Measurements from ENCODE around the gene FILIP1.

FILIP1 gene

GRCh38 chr6:75377386-75377785 is 116.2 kb downstream of the FILIP1 start:
- DNase-seq: peak; percentile 62

- no peak for DNase-seq
Measured at GRCh38 chr6:75376347-75377024, 117.1 kb downstream of the FILIP1 start.

DNA sequence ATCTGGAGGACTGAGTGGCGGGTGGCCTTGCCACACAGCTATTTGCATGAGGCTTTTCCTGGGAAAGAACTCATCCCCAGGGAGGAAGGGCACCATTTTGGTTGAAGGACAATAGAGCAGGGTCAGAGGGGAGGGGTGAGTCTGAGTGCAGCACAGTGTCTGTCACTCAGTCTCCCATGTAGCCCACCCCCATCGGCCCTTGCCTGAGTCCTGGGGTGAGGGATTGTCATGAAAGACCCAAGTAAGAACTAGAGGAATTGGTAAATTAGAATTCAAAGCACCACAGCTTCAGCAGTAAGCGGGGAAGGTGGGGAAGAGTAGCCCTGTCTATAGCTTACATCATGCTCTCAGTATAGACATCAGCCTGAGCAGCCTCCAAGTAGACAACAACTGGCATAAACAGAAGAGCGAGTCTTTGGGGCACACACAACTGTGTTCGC is 118.6 kb downstream of the FILIP1 start:
- no peak for DNase-seq

GRCh38 chr6:75372884-75373283 is 120.7 kb downstream of the FILIP1 start:
- DNase-seq: no peak

DNA sequence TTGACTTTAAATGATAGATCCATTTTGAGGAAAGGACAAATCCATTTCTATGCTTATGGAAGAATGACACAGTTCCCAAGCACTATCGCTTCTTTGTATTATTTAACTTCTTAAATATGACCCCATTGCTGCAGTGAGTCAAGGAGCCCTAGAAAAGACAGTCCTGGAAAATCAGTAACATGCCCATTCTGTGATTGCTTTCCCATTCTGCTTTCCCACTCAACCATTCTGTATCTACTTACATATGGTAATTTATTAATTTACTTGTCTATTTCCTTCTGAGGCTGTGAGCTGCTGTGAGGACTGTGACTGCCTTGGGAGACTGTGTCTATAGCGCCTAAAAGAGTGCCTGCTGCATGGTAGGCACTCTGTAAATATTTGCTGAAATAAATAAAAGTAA is 123.6 kb downstream of the FILIP1 start:
- DNase-seq: no peak

GRCh38 chr6:75368864-75369402 is 124.7 kb downstream of the FILIP1 start:
- no peak for DNase-seq

DNA sequence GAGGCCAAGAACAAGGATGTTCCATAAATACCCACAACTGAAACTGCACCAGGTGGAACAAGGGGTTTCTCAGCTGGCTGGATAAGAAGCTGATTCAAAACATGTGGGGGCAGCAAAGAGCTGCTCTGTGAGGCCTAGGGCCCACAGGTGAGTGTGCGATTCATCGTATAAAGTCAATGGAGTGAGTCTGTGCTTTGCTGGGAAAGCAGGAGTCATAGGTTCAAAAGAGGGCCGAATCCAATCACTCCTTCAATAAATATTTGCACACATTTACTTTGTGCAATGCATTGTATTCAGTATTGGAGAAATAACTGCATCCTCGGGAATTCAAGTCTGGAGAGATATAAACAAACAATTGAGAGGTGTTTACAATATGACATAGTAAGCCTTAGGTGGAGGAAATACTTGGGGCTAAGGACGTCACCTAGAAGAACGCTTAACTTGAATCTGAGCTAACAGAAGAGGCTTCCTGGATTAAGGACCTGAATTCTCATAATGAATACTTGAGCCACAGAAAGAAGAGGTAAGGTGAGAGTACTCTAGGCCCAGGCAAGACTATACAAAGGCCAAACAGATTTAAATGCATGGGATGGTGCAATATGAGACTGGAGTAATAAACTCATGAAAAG is 125.3 kb downstream of the FILIP1 start:
- peak; percentile 68 for DNase-seq

GRCh38 chr6:75363304-75363703 is 130.3 kb downstream of the FILIP1 start:
- no peak for DNase-seq

DNA sequence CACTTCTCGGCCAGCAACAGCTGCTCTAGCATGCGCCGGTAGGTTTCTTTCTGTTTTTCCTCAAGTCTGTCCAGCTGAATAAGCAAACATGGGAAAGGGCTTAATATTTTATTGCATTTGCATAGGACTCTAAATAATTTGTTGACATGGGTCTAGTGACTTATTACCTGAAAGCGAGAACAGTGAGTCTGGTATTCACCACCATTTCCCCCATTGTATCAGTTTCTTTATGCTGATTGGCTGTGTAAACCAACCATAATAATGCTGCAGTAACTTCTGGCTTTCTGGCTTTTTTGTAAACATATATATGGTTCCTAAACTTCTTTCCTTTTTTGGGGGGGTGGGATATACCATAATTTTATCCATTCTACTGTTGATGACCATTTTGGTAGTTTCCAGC is 140.0 kb downstream of the FILIP1 start:
- DNase-seq: peak; percentile 24

DNA sequence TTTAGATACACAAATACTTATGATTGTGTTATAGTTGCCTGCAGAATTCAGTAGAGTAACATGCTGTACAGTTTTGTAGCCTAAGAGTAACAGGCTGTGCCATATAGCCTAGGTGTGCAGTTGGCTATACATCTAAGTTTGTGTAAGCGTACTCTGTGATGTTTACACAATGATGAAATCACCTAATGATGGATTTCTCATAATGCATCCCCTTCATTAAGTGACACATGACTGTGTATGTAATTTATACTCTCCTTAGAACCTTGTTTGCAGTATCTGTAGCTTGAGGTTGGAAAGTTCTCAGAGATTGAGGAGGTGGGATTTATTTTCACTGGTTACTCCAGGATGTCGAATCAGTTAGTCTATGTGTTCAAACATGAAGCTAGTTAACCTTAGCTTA is 142.0 kb downstream of the FILIP1 start:
- DNase-seq: no peak

DNA sequence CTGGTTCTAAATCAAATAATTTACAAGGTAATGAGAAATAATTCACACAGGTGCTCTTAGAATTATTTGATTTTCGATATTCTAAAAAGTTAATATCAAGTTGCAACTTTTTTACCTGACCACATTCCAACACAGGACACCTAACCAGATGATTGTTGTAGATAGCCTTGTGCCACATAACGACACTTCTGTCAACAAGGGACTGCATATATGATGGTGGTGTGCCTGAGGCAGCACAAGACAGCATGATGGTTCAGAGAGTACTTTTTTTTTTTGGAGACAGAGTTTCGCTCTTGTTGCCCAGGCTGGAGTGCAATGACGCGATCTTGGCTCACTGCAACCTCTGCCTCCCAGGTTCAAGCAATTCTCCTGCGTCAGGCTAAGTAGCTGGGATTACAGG is 142.8 kb downstream of the FILIP1 start:
- DNase-seq: no peak

DNA sequence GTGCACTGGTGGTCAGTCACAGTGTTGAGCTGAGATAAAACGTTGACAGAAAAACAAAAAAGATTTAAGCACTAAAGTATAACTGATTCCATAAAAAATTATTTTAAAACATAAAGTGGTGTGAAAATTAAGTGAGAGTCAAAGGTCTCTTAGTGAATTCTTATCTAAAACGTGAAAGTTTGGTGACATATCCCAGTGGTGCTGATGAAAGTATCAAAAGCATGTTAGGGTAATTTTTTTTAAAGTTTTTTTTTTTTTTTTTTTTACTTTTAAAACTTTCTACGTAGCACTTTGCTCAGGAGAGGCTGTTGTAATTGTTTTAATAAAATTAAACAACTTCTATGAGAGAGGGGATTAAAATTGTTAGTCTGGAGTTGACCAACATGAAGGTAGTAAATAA is 143.4 kb downstream of the FILIP1 start:
- no peak for DNase-seq

DNA sequence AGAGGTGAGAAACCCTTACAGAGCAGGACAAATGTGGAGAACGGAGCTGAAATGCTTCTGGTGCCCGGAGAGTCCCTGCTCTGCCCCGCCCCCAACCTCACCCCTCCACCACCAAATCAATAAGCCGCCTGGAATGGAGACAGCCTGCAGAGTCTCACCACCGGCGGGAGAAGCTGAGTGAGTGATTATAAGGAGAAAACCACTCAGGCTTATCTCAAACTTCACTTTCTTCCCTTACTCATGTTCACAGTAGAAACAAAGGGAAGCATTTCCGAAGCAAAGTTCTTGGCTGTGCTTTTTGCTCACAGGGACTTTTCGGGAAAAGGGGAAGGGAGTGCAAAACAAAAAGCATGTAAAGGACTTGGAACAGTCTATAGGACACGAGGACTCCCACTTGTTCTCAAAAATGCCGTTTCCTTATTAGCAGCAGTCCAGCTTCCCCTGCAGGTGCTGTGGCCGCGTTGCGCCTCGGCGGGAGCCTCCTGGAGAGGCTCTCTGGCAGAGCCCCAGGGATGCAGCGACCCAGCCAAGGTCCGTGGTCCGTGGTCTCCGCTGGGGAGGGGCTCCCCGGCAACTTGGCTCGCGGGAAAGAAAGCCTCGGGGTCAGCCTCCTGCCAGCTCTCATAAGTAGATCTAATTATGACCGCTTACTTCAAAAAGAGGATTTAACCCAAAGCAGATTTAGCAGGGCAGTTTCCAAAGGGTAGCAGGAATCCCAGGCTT is 144.2 kb downstream of the FILIP1 start:
- DNase-seq: no peak

DNA sequence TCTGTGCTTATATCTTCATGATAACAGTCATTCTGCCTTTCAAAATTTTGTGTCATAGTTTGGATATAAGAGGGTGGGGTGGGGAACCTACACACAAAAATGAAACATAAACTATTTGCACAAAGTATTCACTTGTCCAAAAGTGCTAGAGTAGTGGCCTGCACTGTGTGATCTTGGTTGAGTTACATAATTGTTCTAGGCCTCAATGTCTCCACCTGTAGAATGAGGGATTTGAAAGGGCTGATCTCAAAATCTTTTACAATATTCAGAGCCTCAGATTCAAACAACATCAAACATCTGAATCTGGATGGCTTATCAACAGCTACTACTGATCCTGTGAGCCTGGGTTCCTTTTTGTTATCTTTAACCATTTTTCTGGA is 144.7 kb downstream of the FILIP1 start:
- no peak for DNase-seq

- DNase-seq: no peak
Measured at GRCh38 chr6:75347898-75348610, 145.5 kb downstream of the FILIP1 start.

- no peak for DNase-seq
Measured at GRCh38 chr6:75345413-75345812, 148.2 kb downstream of the FILIP1 start.

GRCh38 chr6:75344455-75344854 is 149.1 kb downstream of the FILIP1 start:
- no peak for DNase-seq

DNA sequence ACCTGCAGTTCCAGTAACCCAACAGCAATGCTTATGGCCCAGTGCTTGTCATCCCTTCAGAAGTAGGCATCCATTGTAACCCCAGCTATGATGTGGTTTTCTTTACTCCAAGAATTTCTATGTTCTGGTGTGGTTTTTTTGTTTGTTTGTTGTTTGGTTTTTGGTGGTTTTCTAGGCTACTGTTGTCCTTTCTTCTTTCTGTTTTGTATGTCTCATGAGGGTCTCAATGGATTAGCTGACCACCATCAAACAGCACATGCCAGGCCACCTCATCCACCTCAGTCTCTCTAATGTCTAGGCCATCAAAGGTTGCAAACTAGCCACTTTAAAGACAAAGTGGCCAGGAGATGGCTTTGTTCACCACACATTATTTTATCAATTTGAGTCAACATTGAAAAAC is 149.6 kb downstream of the FILIP1 start:
- DNase-seq: no peak

- no peak for DNase-seq
Measured at GRCh38 chr6:75337835-75338580, 155.6 kb downstream of the FILIP1 start.

- DNase-seq: no peak
Measured at GRCh38 chr6:75334266-75335040, 159.1 kb downstream of the FILIP1 start.

DNA sequence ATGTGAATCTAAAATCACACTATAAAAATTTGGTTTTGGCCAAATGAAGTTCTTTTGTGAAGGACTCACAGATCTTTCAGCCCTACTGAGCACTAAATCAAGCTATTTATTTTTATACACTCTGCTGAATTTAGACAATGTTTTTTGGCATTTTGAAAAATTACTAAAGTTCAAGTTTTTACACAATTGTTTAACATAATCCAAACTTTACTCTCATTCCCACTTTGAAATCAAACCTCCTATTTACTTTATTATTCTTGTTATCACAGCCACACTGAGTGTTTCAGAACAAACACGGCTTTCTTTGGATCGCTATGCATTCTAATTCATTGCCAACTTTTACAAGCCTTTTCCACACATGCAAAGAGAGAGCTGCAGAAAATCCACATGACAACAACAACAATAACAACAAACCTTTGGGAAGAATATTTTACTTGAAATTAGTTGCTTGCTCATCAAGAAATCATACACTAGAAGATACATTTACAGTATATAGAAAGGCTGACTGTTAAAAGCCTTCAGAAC is 159.9 kb downstream of the FILIP1 start:
- DNase-seq: no peak

Measured in NCI-H774 (cell line).